Caco-2 (cell line): Measurements from ENCODE around the gene HTRA3. TPM values are rescaled to one million over a fixed set of nuclear protein-coding genes. Genes with fewer than 3 reads are reported as not detected.

ENCODE experiments used
- BruUV-seq: library from RNA; stranded (reverse); fragments of 400-500 nt; replicated peaks from 2 replicates; lab custom pipeline; 2021; lab: Mats Ljungman, UMichigan
- CTCF ChIA-PET: fragments of 300-600 bp; sonication (Branson Sonifier 250); formaldehyde crosslinking; loops from one replicate; lab custom pipeline; 2022; ENCODE audit warnings: antibody characterized with exemption; lab: Charles Lee
- POLR2A ChIA-PET: fragments of 300-600 bp; sonication (Branson Sonifier 250); formaldehyde crosslinking; loops from one replicate; lab custom pipeline; 2022; ENCODE audit warnings: antibody characterized with exemption; lab: Charles Lee
- DNase-seq, 2 experiments: peaks; one replicate each; pipeline versions ENCODE4 v3.0.0 to v3.0.0-alpha.2; 2020 to 2022
- H3K27me3 ChIP-seq: replicated peaks from 2 replicates; pipeline ENCODE4 v1.6.0; 2011; ENCODE audit warnings: low read length; ENCODE audit not compliant: control insufficient read depth, insufficient read depth
- H3K36me3 ChIP-seq: 2 replicates; pipeline ENCODE4 v1.5.1; 2011; ENCODE audit warnings: low read length; ENCODE audit not compliant: control insufficient read depth, insufficient read depth
- H3K4me1 ChIP-seq: fragments of 250-450 bp; sonication (Bioruptor Pico); 2 replicates; pipeline ENCODE4 v1.5.1; 2020; ENCODE audit warnings: mild to moderate bottlenecking
- H3K4me3 ChIP-seq: 2 replicates; pipeline ENCODE4 v1.5.1; 2011; ENCODE audit warnings: low read depth, mild to moderate bottlenecking, control low read depth, low read length
- H3K9me3 ChIP-seq: fragments of 250-450 bp; sonication (Bioruptor Pico); 2 replicates; pipeline ENCODE4 v1.5.1; 2020; ENCODE audit warnings: mild to moderate bottlenecking, moderate library complexity
- H3K27ac Mint-ChIP-seq: one replicate; pipeline ENCODE4 v1.8.0; 2022; ENCODE audit warnings: mixed read lengths; ENCODE audit not compliant: unreplicated experiment
- H3K27me3 Mint-ChIP-seq: one replicate; pipeline ENCODE4 v1.8.0; 2022; ENCODE audit warnings: mixed read lengths; ENCODE audit not compliant: insufficient read depth, unreplicated experiment
- H3K36me3 Mint-ChIP-seq: one replicate; pipeline ENCODE4 v1.8.0; 2022; ENCODE audit warnings: mild to moderate bottlenecking, mixed read lengths; ENCODE audit not compliant: insufficient read depth, unreplicated experiment
- H3K4me1 Mint-ChIP-seq: one replicate; pipeline ENCODE4 v1.8.0; 2022; ENCODE audit warnings: low read depth, mixed read lengths; ENCODE audit not compliant: unreplicated experiment
- H3K4me3 Mint-ChIP-seq: one replicate; pipeline ENCODE4 v1.8.0; 2022; ENCODE audit warnings: mild to moderate bottlenecking, moderate library complexity, mixed read lengths; ENCODE audit not compliant: unreplicated experiment
- H3K9me3 Mint-ChIP-seq: one replicate; pipeline ENCODE4 v1.8.0; 2022; ENCODE audit warnings: mixed read lengths; ENCODE audit not compliant: unreplicated experiment
- CTCF ChIP-seq, 2 experiments: fragments of 200-600 bp in 1 of 2; IDR thresholded peaks; 1 replicate in 1 of 2; 2 replicates in 1 of 2; pipeline versions ENCODE4 v1.5.1 to v1.8.0; 2011 to 2022; ENCODE audit warnings: antibody characterized with exemption in 1 of 2, control low read depth in 1 of 2, inconsistent platforms in 1 of 2, low read depth in 1 of 2, low read length in 1 of 2, mild to moderate bottlenecking in 1 of 2, moderate library complexity in 1 of 2; ENCODE audit not compliant: insufficient read depth in 1 of 2, severe bottlenecking in 1 of 2, unreplicated experiment in 1 of 2
- intact Hi-C: fragments of 100-400 bp; cut with micrococcal nuclease; formaldehyde crosslinking; loops from one replicate; pipeline ENCODE4 v1.10.0; 2022; ENCODE audit not compliant: unreplicated experiment
- total RNA-seq: library from RNA; stranded (reverse); gene quantifications from 2 replicates; pipeline ENCODE4 v1.2.3, GENCODE V29; 2022

HTRA3 gene
- total RNA-seq, 1 experiment from 2014 or later = 0.66 TPM

- Histone ChIP-seq H3K4me1 (peaks cover 12% of the 10 kb centered on the region), H3K9me3 (no peaks in the 10 kb centered on the region), H3K27me3 (no peaks in the 10 kb centered on the region), H3K36me3 (no peaks in the 10 kb centered on the region), H3K4me3 (no peak overlapping the region)
- Mint-ChIP-seq H3K4me3 (no peak overlapping the region), H3K27me3 (no peaks in the 10 kb centered on the region), H3K36me3 (peaks cover 5% of the 10 kb centered on the region), H3K27ac (no peak overlapping the region), H3K9me3 (no peaks in the 10 kb centered on the region), H3K4me1 (peaks cover 14% of the 10 kb centered on the region)
- no peak for TF ChIP-seq CTCF (IDR thresholded peaks at IDR 0.05; ENCODE audit: insufficient read depth in 1 of 2, low read depth in 1 of 2, low read length in 1 of 2, severe bottlenecking in 1 of 2, unreplicated experiment in 1 of 2)
- ChIA-PET CTCF (no interaction called here), POLR2A (no interaction called here)
- intact Hi-C loops = no loop called here
- BruUV-seq = no TSS peak
- no peak for DNase-seq
These were observed 47.9 kb downstream of the HTRA3 start for GRCh38 chr4:8317474-8317873.

GRCh38 chr4:8318509-8318908 is 49.0 kb downstream of the HTRA3 start:
- BruUV-seq = no TSS peak
- no peak overlapping the region for H3K4me3 ChIP-seq
- no peaks in the 10 kb centered on the region for H3K9me3 Mint-ChIP-seq
- peaks cover 5% of the 10 kb centered on the region for H3K36me3 Mint-ChIP-seq
- no peaks in the 10 kb centered on the region for H3K9me3 ChIP-seq
- intact Hi-C loops = no loop called here
- CTCF ChIA-PET = no interaction called here
- no peak for DNase-seq
- H3K27ac Mint-ChIP-seq = no peak overlapping the region
- POLR2A ChIA-PET = no interaction called here
- peaks cover 12% of the 10 kb centered on the region for H3K4me1 ChIP-seq
- H3K4me3 Mint-ChIP-seq = no peak overlapping the region
- TF ChIP-seq CTCF (IDR thresholded peaks at IDR 0.05; ENCODE audit: insufficient read depth in 1 of 2, low read depth in 1 of 2, low read length in 1 of 2, severe bottlenecking in 1 of 2, unreplicated experiment in 1 of 2) = no peak
- peaks cover 14% of the 10 kb centered on the region for H3K4me1 Mint-ChIP-seq
- H3K36me3 ChIP-seq = no peaks in the 10 kb centered on the region
- H3K27me3 ChIP-seq = no peaks in the 10 kb centered on the region
- no peaks in the 10 kb centered on the region for H3K27me3 Mint-ChIP-seq

GRCh38 chr4:8319061-8319460 is 49.5 kb downstream of the HTRA3 start:
- peaks cover 12% of the 10 kb centered on the region for H3K4me1 ChIP-seq
- Mint-ChIP-seq H3K4me1 (peaks cover 14% of the 10 kb centered on the region), H3K36me3 (peaks cover 5% of the 10 kb centered on the region), H3K27ac (no peak overlapping the region), H3K4me3 (no peak overlapping the region), H3K27me3 (no peaks in the 10 kb centered on the region), H3K9me3 (no peaks in the 10 kb centered on the region)
- no peaks in the 10 kb centered on the region for H3K27me3 ChIP-seq
- H3K4me3 ChIP-seq = no peak overlapping the region
- H3K9me3 ChIP-seq = no peaks in the 10 kb centered on the region
- TF ChIP-seq CTCF (IDR thresholded peaks at IDR 0.05; ENCODE audit: insufficient read depth in 1 of 2, low read depth in 1 of 2, low read length in 1 of 2, severe bottlenecking in 1 of 2, unreplicated experiment in 1 of 2) = no peak
- ChIA-PET CTCF (no interaction called here), POLR2A (no interaction called here)
- no peaks in the 10 kb centered on the region for H3K36me3 ChIP-seq
- no peak for DNase-seq
- intact Hi-C loops = no loop called here
- no TSS peak for BruUV-seq
